GM21447 (cell line): ENCODE results near the gene MYL5.
"Not testable (repeated sequence)": the region's sequence is repeated elsewhere in the genome, so short reads cannot be mapped to it uniquely, and the experiment has no call there.

Experiments
- ATAC-seq: cut with Tn5 transposase; IDR thresholded peaks from one replicate; pipeline ENCODE4 v1.9.1; 2021; ENCODE audit not compliant: unreplicated experiment

The MYL5 gene

DNA sequence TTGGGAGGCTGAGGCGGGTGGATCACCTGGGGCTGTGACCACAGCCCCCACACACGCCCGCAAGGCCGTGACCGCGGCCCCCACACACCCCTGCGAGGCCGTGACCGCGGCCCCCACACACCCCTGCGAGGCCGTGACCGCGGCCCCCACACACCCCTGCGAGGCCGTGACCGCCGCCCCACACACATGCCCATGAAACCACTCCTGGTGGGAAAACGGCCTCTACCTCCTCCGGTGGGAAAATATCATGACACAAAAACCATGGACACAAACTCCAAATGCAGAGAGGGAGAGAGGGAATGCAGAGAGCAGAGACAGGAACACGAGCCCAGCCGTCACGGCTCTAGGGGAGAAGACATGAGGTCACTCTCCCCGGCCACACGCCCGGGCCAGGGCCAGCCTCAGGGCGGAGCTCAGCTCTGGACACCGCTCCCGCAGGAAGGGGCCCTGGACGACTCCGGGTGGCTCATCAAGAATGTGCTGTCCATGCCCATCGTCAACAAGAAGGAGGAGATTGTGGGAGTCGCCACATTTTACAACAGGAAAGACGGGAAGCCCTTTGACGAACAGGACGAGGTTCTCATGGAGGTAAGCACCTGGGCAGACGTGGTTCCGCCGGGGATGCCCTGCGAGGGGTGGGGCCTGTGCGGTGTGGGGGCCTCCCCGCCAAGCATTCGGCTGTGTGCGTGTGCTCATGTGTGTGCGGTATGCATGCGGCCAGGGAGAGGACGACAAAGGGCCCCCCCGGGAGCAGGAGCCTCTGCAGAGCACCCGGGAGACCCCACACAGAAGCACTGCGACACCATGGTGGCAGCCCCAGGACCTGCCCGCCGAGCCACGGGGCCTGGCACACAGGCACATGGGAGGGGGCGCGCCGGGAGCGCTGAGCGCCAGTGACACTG lies 17.7 kb upstream of the MYL5 start:
- no peak for ATAC-seq

DNA sequence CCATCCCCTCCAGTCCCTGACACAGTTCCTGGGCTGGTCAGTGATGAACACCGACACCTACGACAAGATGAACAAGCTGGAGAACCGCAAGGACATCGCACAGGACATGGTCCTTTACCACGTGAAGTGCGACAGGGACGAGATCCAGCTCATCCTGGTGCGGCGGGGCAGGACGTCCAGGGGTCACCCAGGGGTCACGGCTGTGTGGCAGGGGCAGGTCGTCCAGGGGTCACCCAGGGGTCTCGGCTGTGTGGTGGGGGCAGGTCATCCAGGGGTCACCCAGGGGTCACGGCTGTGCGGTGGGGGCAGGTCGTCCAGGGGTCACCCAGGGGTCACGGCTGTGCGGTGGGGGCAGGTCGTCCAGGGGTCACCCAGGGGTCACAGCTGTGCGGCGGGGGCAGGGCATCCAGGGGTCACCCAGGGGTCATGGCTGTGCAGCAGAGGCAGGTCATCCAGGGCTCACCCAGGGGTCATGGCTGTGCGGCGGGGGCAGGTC lies 17.0 kb upstream of the MYL5 start:
- ATAC-seq = no peak

DNA sequence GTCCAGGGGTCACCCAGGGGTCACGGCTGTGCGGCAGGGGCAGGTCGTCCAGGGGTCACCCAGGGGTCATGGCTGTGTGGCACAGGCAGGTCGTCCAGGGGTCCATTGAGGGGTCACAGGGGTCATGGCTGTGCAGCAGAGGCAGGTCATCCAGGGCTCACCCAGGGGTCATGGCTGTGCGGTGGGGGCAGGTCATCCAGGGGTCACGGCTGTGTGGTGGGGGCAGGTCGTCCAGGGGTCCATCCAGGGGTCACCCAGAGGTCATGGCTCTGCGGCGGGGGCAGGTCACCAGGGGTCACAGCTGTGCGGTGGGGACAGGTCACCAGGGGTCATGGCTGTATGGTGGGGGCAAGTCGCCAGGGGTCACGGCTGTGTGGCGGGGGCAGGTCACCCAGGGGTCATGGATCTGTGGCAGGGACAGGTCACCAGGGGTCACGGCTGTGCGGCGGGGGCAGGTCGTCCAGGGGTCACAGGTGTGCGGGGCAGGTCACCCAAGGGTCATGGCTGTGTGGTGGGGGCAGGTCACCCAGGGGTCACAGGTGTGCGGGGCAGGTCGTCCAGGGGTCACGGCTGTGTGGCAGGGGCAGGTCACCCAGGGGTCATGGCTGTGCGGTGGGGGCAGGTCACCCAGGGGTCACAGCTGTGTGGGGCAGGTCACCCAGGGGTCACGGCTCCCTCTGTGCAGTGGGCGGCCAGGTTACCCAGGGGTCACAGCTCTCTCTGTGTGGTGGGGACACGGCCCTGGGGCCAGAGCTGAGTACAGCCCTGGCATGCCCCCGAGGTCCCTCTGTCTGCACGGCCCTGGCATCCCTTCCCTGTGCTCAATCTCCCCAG lies 16.3 kb upstream of the MYL5 start:
- ATAC-seq = no peak

DNA sequence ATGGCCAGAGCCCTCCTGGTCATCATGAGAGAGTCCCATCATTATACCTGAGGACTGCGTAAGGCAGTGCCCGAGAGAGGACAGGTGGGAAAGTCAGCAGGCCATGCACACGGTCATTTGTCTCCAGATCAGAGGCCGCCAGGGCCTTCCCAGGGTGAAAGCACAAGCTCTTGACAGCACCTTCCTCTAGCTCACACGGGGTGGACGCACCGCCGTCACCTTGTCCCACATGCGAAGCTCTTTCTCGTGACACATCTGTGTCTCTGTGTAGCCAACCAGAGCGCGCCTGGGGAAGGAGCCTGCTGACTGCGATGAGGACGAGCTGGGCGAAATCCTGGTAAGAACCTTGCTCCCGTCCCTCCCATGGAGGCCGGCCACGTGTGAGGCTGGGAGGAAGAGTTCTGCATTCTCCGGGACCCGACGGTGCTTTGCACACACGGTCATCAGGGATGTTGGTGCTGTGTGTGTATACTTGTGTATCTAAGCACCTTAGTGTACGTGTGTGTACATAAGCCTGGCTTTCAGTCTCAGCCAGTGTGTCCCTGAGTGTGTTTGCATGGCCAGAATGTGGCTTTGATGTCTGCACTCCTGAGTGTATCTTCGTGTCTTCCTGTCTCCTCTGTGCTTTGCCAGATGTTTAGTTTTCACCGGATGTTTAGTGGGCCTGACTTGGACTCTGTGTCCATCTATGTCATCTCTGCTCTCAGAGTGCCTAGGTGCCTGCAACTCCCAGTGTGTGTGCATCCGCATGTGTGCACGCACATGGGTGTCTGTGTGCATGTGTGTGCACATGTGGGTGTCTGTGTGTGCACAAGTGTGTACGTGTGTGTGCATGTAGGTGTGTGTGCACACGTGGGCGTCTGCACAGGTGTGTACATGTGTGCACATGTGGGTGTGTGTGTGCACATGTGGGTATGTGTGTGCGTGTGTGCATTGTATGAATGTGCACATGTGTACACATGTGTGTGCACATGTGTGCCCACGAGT lies 15.4 kb upstream of the MYL5 start:
- ATAC-seq = no peak

DNA sequence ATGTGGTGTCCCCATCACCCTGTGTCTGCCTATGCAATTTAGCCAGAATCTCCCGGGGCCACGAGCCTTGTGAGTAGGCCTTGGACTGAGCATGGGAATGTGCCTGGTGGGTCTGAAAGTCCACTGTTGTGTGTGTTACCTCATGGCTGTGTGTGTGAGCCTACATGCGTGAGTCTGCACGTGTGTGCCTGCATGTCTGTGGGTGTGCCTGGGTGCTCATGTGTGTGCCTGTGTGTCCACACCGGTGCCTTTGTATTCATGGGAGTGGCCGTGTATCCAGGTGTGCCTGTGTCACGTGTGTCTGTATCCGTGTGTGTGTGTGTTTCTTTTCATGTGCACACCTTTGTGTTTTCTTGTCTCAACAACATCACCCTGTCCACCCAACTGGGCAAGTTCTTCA lies 14.5 kb upstream of the MYL5 start:
- no peak for ATAC-seq

DNA sequence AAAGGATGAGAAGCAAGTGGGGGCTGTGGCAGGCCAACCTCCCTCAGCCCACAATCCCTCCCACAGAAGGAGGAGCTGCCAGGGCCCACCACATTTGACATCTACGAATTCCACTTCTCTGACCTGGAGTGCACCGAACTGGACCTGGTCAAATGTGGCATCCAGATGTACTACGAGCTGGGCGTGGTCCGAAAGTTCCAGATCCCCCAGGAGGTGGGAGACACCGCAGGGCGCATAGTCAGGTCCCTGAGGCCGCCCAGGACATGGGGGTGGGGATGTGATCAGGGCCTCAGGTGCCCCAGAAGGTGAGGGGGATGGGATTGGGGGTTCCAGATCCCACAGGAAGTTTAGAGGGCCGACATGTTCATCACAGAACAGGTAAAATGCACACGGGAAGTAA lies 13.9 kb upstream of the MYL5 start:
- no peak for ATAC-seq

DNA sequence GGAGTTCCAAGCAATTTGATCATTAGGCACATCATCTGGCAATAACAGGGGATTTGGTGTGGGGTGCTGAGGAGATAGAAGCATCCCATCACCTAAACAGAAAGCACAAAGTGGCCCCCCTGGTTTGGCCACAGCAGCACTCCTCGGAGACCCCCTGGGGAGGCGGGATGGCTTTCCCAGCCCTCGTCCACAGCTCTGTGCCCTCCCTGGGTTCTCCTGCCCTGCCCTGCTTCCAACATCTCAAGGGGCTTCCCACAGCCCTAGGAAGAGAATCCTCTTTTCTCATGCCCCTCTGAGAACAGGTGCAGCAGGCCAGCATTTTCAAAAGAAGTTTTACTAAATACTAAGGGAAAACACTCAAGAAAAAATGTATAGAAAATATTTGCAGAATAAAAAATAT lies 13.1 kb upstream of the MYL5 start:
- no peak for ATAC-seq

DNA sequence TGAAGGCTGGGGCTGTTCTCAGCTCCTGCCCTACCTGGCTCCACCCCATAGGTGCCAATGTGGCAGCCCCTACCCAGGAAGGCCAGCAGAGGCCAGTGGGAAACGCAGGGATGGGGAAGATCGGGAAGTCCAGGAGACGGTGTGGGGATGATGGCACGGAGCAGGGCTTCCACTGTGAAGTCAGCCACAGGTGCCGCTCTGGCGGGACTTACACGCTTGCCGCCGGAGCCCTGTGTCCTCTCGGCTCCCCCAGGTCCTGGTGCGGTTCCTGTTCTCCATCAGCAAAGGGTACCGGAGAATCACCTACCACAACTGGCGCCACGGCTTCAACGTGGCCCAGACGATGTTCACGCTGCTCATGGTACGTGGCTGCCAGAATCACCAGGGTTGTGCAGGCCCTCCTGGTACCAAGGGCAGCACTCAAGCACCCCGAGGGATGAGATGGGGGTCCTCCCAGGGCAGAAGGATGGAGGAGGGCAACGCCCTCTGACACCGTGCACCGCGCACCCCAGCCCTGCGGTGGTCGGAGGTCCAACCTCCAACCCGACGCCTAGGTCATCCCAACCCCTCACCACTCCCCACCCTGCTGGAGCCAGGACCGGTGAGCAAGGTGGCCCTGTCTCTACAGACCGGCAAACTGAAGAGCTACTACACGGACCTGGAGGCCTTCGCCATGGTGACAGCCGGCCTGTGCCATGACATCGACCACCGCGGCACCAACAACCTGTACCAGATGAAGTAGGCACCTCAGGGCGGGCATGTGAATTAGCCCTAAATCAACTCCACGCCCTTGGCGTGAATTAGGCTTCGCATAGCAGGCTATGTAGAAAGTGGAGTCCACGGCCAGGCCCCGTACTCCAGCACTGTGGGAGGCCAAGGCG lies 12.2 kb upstream of the MYL5 start:
- ATAC-seq = no peak

DNA sequence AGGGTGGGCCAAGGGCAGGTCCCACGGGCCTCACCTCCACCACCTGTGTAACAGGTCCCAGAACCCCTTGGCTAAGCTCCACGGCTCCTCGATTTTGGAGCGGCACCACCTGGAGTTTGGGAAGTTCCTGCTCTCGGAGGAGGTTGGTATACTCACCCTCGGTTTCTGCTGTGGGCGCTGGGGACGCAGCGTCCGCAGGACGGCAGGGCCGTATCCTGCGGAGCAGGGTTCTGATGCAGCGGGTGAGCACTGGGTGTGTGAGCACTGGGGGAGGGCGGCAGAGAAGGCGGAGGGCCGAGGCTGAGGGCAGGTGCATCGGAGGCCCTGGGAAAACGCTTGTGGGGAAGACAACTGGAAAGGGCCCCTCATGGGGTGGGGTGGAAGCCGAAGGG lies 11.3 kb upstream of the MYL5 start:
- ATAC-seq = peak; percentile 9

DNA sequence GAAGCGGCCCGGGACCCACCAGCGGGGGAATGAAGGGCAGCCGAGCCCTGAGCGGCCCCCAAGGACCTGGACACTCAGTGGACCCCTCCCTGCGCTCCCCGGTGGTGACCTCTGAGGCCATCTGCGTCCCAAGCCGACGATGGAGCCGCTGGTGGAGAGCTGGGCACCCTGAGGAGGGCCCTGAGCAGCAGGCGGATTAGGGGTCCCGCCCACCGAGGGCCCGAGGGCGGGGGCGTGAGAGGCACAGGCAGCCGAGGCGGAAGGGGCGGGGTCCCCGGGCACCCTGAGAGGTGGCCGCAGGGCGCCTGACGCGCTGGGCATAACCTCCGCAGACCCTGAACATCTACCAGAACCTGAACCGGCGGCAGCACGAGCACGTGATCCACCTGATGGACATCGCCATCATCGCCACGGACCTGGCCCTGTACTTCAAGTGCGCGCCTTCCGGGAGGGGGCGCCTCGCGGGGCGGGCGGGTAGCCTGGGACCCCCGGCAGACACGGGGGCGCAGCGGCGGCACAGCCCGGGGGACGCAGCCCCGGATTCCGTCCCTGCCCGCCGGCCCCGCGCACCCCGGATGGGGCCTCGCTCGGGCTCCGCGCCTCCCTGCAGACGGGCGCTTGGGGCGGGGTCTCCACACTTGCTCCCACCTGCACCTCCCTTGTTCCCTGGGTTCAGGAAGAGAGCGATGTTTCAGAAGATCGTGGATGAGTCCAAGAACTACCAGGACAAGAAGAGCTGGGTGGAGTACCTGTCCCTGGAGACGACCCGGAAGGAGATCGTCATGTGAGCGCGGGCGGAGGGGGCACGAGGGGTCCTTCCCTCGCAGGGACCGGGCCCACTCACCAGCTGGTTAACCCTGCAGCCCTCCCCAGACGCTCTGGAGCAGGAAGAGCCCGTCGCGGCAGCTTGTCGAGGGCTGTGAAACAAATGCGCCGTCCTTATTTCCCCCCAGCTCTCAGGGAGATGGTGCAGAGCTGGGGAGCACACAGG lies 10.6 kb upstream of the MYL5 start:
- ATAC-seq = peak; percentile 59

DNA sequence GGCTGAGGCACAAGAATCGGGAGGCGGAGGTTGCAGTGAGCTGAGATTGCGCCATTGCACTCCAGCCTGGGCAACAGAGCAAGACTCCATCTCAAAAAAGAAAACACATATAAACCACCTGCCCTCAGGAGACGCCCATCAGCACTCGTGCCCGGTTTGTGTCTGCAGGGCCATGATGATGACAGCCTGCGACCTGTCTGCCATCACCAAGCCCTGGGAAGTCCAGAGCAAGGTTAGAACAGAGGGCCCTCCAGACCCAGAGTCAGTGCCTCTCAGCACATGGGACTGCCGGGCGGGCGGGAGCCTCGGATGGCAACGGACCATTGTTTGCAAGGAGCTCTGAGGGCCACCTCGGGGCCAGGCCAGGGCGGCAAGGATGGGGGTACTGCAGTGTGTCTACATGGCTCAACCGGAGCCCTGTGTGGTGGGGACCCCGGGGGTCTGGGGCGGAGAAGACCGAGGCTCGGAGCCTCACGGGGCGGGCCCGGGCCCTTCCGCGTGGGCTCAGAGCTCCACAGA lies 9.6 kb upstream of the MYL5 start:
- no peak for ATAC-seq

DNA sequence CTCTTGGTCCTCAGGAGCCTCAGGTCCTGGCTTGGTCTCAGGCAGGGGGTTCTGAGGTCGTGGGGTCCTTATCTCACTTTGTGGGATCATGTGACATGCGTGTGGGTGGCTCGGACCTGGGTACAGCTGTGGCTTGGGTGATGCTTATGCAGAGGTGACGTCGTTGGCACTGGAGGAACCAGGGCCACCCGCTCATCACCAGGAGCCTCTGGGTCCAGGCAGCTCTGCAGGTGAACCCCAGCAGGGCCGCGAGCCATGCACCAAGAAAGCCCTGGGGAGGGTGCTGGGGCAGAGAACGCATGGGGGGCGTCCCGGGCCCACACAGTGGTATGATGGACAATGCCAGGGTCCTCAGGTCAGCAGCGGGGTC lies 9.0 kb upstream of the MYL5 start:
- ATAC-seq = no peak

DNA sequence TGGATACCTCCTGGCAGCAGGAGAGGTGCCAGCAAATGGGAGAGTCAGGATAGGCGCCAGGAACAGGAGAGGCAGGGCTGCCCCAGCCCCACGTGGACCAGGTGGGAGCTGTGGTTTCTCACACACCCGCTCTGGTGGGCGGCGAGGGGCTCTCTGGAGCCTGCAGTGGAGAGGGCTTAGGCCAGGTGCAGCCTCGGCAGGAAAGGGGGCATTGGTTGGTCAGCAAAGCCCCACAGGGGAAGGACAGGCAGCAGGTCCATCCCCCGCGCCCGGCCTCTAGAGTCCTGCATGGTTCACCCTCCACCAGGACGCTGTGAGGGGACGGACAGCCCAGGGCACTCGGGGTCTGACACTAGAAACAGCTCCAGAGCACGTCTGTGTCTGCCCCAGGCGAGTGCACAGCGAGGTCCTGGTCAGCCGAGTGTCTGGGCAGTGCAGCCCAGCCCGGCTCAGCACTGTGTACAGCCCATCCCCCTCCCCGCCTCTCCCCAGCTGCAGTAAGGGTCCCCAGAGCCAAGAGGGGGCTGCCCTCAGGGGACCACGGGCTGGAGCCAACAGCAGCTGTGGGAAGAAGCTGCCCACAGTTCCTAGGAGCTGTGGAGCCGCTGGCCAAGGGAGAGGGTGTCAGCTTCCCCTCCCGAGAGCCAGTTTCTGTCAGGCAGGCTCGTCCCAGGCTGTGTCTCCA lies 8.4 kb upstream of the MYL5 start:
- ATAC-seq = no peak

DNA sequence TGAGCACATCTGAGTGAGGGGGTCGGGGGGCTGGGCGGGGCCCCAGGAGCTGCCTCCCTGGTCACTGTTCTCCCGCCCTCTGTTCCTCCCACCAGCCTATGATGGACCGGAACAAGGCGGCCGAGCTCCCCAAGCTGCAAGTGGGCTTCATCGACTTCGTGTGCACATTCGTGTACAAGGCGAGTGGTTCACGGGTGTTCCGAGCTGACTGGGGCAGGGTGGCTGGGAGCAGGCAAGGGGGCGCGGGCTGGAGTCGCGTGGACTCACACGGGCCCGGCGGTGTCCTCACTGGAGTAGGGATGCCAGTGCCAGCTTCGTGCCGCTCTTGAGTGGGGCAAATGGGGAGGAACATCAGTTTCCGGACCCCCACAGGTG lies 7.9 kb upstream of the MYL5 start:
- ATAC-seq = no peak

DNA sequence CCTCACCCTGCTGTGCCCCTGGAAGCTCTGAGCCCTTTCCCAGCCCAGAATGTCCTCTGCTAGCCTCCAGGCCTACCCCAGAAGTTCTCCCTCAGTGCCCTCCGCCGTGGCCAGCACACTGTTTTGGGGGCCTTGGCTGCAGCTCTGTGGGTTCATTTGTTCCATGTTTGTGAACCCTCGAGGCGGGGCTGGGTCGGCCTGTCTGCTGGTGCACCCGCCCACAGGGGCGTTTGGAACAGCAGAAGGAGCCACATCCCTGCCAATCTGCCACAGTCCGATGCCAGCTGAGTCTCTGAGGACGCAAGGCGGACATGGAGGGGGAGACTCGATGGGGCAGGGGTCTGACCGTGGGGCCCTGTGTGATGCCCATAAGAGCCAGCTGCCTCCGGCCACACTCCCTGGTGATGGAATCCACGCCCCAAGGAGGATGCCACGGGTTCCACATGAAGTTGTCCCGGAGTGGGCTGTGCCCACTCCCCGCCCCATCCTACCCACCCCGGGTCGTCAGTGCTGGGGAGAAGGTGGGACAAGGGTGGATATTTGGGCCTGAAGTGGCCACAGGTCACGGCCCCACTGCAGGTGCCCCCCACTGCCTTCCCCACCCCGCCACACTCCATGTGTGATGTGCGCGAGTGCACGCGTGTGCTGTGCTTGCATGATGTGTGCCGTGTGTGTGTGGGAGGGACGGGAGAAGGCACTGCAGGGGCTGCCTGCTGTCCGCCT lies 7.4 kb upstream of the MYL5 start:
- no peak for ATAC-seq

DNA sequence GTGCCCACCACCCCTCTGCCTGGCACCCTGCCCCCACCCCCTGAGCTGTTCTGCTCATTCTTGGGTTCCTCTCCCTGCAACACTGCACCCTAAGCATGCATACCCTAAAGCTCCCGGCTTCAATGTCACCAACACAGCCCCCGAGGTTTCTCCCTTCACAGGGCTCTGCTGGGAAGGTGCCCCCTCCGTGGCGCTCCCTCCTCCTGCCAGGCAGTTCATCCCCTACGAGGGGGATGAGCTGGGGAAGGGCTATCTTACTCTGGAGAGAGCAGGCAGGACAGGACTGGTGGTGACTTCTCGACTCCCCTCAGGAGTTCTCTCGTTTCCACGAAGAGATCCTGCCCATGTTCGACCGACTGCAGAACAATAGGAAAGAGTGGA lies 6.8 kb upstream of the MYL5 start:
- ATAC-seq = no peak

DNA sequence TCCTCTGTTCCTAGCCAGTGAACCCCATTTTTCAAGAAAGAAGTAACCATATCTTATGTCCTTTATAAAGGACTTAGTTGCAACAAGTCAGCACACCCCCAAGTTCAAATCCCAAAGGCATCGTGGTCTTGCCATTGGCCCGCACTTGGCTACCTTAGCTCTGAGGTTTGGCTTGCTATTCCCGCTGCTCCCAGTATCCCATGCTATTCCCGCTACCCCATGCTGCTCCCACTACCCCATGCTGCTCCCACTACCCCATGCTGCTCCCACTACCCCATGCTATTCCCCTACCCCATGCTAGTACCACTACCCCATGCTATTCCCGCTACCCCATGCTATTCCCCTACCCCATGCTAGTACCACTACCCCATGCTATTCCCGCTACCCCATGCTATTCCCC lies 6.1 kb upstream of the MYL5 start:
- ATAC-seq = not testable (repeated sequence)
